ENCODE data around the gene TMEM40. TPM values are rescaled to one million over a fixed set of nuclear protein-coding genes. Genes with fewer than 3 reads are reported as not detected.

TMEM40 gene
- total and polyA plus RNA-seq, 2 of the 13 experiments (the other 11 are each of a cell fraction or from before 2014, with no cell fraction given): 0.16 TPM; not detected in 1

- Histone ChIP-seq H3K9ac (ENCODE audit: insufficient read depth, low read depth, low read length) (no peak overlapping the region), H3K4me1 (ENCODE audit: insufficient read depth, low read length) (no peaks in the 10 kb centered on the region), H3K79me2 (ENCODE audit: insufficient read depth, low read length) (no peaks in the 10 kb centered on the region), H4K20me1 (ENCODE audit: insufficient read depth, low read length) (no peaks in the 10 kb centered on the region), H3K4me3 (replicated peaks in 1 of 3; ENCODE audit: insufficient read depth in 1 of 3, low read depth in 2 of 3, low read length in 3 of 3) (no peak overlapping the region), H3K4me2 (ENCODE audit: low read depth, low read length) (no peak overlapping the region), H3K9me3 (ENCODE audit: low read length) (no peaks in the 10 kb centered on the region), H2AFZ (ENCODE audit: low read length) (no peak overlapping the region), H3K27me3 (ENCODE audit: control insufficient read depth in 1 of 2, insufficient read depth in 2 of 2, low read length in 2 of 2) (peaks cover 0 to 20% of the 10 kb centered on the region in 2 experiments; a peak in 4 of 5 replicates), H3K36me3 (replicated peaks in 1 of 2; ENCODE audit: control insufficient read depth in 1 of 2, insufficient read depth in 2 of 2, low read length in 2 of 2) (no peaks in the 10 kb centered on the region), H3K27ac (ENCODE audit: extremely low read length, insufficient read depth, low read length) (no peak overlapping the region)
- ChIA-PET POLR2A (no interaction called here), CTCF (ENCODE audit: low intra/inter-chr PET ratio, low total read pairs) (no interaction called here)
- no TSS peak for BruUV-seq (replicated peaks)
- TF ChIP-seq THRA (CRISPR knock-in tag; IDR thresholded peaks at IDR 0.05; ENCODE audit: borderline replicate concordance) (no peak), DNMT1 (CRISPR knock-in tag; IDR thresholded peaks at IDR 0.05) (no peak), ZBTB14 (CRISPR knock-in tag; IDR thresholded peaks at IDR 0.05) (no peak), ESRRA (CRISPR knock-in tag; IDR thresholded peaks at IDR 0.05; ENCODE audit: low read depth) (no peak), ZNF800 (CRISPR knock-in tag; IDR thresholded peaks at IDR 0.05) (no peak), RFXAP (CRISPR knock-in tag; IDR thresholded peaks at IDR 0.05; ENCODE audit: borderline replicate concordance) (no peak), ZNF687 (CRISPR knock-in tag; IDR thresholded peaks at IDR 0.05) (no peak), ZFP41 (CRISPR knock-in tag; IDR thresholded peaks at IDR 0.05; ENCODE audit: borderline replicate concordance) (no peak), MAFK (conservative IDR thresholded peaks at IDR 0.05 in 1 of 2, IDR thresholded peaks at IDR 0.05 in 1 of 2; ENCODE audit: low read length in 2 of 2) (no peak), SP1 (IDR thresholded peaks at IDR 0.05) (no peak), SP1 (CRISPR knock-in tag; IDR thresholded peaks at IDR 0.05) (no peak), ATF7 (IDR thresholded peaks at IDR 0.05) (no peak), ATF7 (CRISPR knock-in tag; IDR thresholded peaks at IDR 0.05) (no peak), TARDBP (CRISPR knock-in tag; IDR thresholded peaks at IDR 0.05) (no peak)
- in situ Hi-C loops (cut with HindIII; ENCODE audit: extremely low pct_ligation_motif_present, low pct_unique_long_range_greater_than_20kb) (no loop called here), intact Hi-C loops (cut with micrococcal nuclease; ENCODE audit: unreplicated experiment) (no loop called here)
- WGBS (ENCODE audit: low lambda C conversion rate): 0% methylated on average over 1 of the region's 1 CpG
- DNase-seq (ENCODE audit: low spot score) (no peak), FAIRE-seq (no peak), ATAC-seq (no peak)
Observed at GRCh38 chr3:12775226-12775625, 16.2 kb upstream of the TMEM40 start.
